22Rv1 (cell line): Measurements from ENCODE around the gene IFT81.

Experiments used
- CTCF ChIP-seq: fragments of 450-650 bp; IDR thresholded peaks from 2 replicates; pipeline ENCODE4 v1.5.1; 2017; ENCODE audit warnings: mild to moderate bottlenecking
- ZFX ChIP-seq: fragments of 450-650 bp; IDR thresholded peaks from 2 replicates; pipeline ENCODE4 v1.6.1; 2017; ENCODE audit warnings: antibody characterized with exemption, borderline replicate concordance

GRCh38 chr12:110114528-110114937, 9.6 kb upstream of the IFT81 start:
- TF ChIP-seq CTCF: no peak
- no peak for TF ChIP-seq ZFX
